ENCODE data around the gene DRC7. TPM values are rescaled to one million over a fixed set of nuclear protein-coding genes. Genes with fewer than 3 reads are reported as not detected.
"Not testable (repeated sequence)": the region's sequence is repeated elsewhere in the genome, so short reads cannot be mapped to it uniquely, and the experiment has no call there.

Gene DRC7
- total and polyA plus RNA-seq, 7 donors, result not detected

GRCh38 chr16:57743886-57744641, 49.5 kb downstream of the DRC7 start:
- Histone ChIP-seq H3K36me3 (ENCODE audit: insufficient read depth in 1 of 2, low read depth in 1 of 2) (peaks cover 0 to 13% of the 10 kb centered on the region in 2 donors), H3K27ac (no peak overlapping the region)
- no peak for ATAC-seq

GRCh38 chr16:57744642-57744903, 50.0 kb downstream of the DRC7 start:
- Histone ChIP-seq H3K36me3 (ENCODE audit: insufficient read depth in 1 of 2, low read depth in 1 of 2) (peaks cover 0 to 13% of the 10 kb centered on the region in 2 donors), H3K4me1 (no peaks in the 10 kb centered on the region), H3K27ac (no peak overlapping the region), H3K4me3 (no peak overlapping the region), H3K27me3 (ENCODE audit: insufficient read depth in 3 of 3, low read length in 2 of 3) (no peaks in the 10 kb centered on the region), H3K9me3 (no peaks in the 10 kb centered on the region)
- no peak for ATAC-seq
- no peak for TF ChIP-seq CTCF (IDR thresholded peaks at IDR 0.05)
- no peak for DNase-seq
- 92 to 94% (median 92%) methylated on average over 7 of the region's 7 CpGs for WGBS, 3 donors
- intact Hi-C loops (cut with DNase I), result no loop called here

More at GRCh38 chr16:57743886-57744641, 49.5 kb downstream of the DRC7 start:
- no peak overlapping the region for H3K4me3 ChIP-seq
- no peak for TF ChIP-seq CTCF (IDR thresholded peaks at IDR 0.05)
- H3K9me3 ChIP-seq, result no peaks in the 10 kb centered on the region
- H3K4me1 ChIP-seq, result no peaks in the 10 kb centered on the region
- DNase-seq, result no peak
- H3K27me3 ChIP-seq (ENCODE audit: insufficient read depth in 3 of 3, low read length in 2 of 3), result no peaks in the 10 kb centered on the region
- WGBS, 3 donors, result 87 to 91% (median 90%) methylated on average over 23 of the region's 23 CpGs
- intact Hi-C loops (cut with DNase I), result no loop called here

- 88 to 97% (median 89%) methylated on average over 3 of the region's 3 CpGs for WGBS, 3 donors
- Histone ChIP-seq H3K27me3 (ENCODE audit: insufficient read depth in 3 of 3, low read length in 2 of 3) (no peaks in the 10 kb centered on the region), H3K9me3 (no peaks in the 10 kb centered on the region), H3K4me3 (no peak overlapping the region), H3K27ac (no peak overlapping the region), H3K36me3 (ENCODE audit: insufficient read depth in 1 of 2, low read depth in 1 of 2) (peaks cover 0 to 17% of the 10 kb centered on the region in 2 donors), H3K4me1 (no peaks in the 10 kb centered on the region)
- no peak for ATAC-seq
- TF ChIP-seq CTCF (IDR thresholded peaks at IDR 0.05), result no peak
- DNase-seq, result no peak
- intact Hi-C loops (cut with DNase I), result no loop called here
Measured at GRCh38 chr16:57745768-57746167, 51.2 kb downstream of the DRC7 start.

GRCh38 chr16:57746316-57746715, 51.7 kb downstream of the DRC7 start:
- H3K27ac ChIP-seq; intact Hi-C loops (cut with DNase I); DNase-seq; H3K4me1 ChIP-seq; H3K27me3 ChIP-seq (ENCODE audit: insufficient read depth in 3 of 3, low read length in 2 of 3); ATAC-seq; H3K4me3 ChIP-seq; H3K9me3 ChIP-seq: not testable (repeated sequence)
- WGBS, 3 donors, result 86 to 89% (median 87%) methylated on average over 7 of the region's 7 CpGs
- peaks cover 0 to 21% of the 10 kb centered on the region in 2 donors for H3K36me3 ChIP-seq (ENCODE audit: insufficient read depth in 1 of 2, low read depth in 1 of 2)

GRCh38 chr16:57747091-57747490, 52.5 kb downstream of the DRC7 start:
- intact Hi-C loops (cut with DNase I), result no loop called here

More at GRCh38 chr16:57747091-57747490, 52.5 kb downstream of the DRC7 start:
- WGBS, 3 donors, result 91 to 94% (median 94%) methylated on average over 7 of the region's 7 CpGs
- Histone ChIP-seq H3K36me3 (ENCODE audit: insufficient read depth in 1 of 2, low read depth in 1 of 2) (peaks cover 0 to 29% of the 10 kb centered on the region in 2 donors), H3K9me3 (no peaks in the 10 kb centered on the region), H3K4me1 (no peaks in the 10 kb centered on the region), H3K27me3 (ENCODE audit: insufficient read depth in 3 of 3, low read length in 2 of 3) (no peaks in the 10 kb centered on the region), H3K27ac (no peak overlapping the region), H3K4me3 (no peak overlapping the region)
- no peak for TF ChIP-seq CTCF (IDR thresholded peaks at IDR 0.05)
- ATAC-seq (no peak), DNase-seq (peak in 1 of 2 donors; percentile 23)

Data from psoas muscle (tissue), 8 donors.